Progenitor cell of endocrine pancreas (in vitro differentiated cells): ENCODE data around the gene PGM2. TPM values are rescaled to one million over a fixed set of nuclear protein-coding genes. Genes with fewer than 3 reads are reported as not detected.

ENCODE experiments used
- DNase-seq: peaks from one replicate; pipeline ENCODE4 v3.0.0; 2021; ENCODE audit warnings: low spot score; ENCODE audit not compliant: unreplicated experiment
- H3K27ac Mint-ChIP-seq: 2 replicates; pipeline ENCODE4 v1.8.0; 2021; ENCODE audit warnings: mild to moderate bottlenecking, moderate library complexity, mixed read lengths
- H3K27me3 Mint-ChIP-seq: 2 replicates; pipeline ENCODE4 v1.8.0; 2021; ENCODE audit warnings: mixed read lengths
- H3K36me3 Mint-ChIP-seq: 2 replicates; pipeline ENCODE4 v1.8.0; 2022; ENCODE audit warnings: mixed read lengths; ENCODE audit not compliant: insufficient read depth
- H3K4me1 Mint-ChIP-seq: 2 replicates; pipeline ENCODE4 v1.8.0; 2021; ENCODE audit warnings: low read depth, mixed read lengths
- H3K4me3 Mint-ChIP-seq: 2 replicates; pipeline ENCODE4 v1.8.0; 2021; ENCODE audit warnings: low read depth, mild to moderate bottlenecking, moderate library complexity, mixed read lengths
- H3K9me3 Mint-ChIP-seq: 2 replicates; pipeline ENCODE4 v1.8.0; 2021; ENCODE audit warnings: low read depth, mixed read lengths
- CTCF ChIP-seq: fragments of 200-600 bp; sonication (generic); IDR thresholded peaks from one replicate; pipeline ENCODE4 v1.5.0; 2021; ENCODE audit warnings: antibody characterized with exemption, mild to moderate bottlenecking; ENCODE audit not compliant: unreplicated experiment
- total RNA-seq: library from RNA; stranded (reverse); gene quantifications from 2 replicates; pipeline ENCODE4 v1.2.1, GENCODE V29; 2021

The PGM2 gene
- total RNA-seq, 1 donor from 2014 or later, result 25.9 TPM

DNA sequence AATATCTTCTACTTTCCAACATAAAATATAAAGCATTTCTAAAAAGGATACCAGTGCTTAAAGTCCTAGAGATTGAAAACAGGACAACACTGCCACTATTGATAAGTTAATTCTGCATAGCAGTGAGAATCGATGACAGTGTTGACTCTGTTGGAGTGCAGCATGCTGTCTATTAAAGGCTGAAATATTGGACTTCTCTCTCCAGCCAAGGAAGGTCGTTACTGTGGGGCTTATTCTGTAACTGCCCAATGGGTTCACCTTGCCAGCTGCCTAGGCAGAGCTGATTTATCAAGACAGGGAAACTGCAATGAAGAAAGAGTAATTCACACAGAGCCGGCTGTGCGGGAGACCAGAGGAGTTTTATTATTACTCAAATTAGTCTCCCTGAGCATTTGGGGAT, 37.7 kb upstream of the PGM2 start:
- Mint-ChIP-seq H3K27ac (no peak overlapping the region), H3K27me3 (peaks cover 3% of the 10 kb centered on the region), H3K4me1 (peaks cover 8% of the 10 kb centered on the region), H3K9me3 (peaks cover 18% of the 10 kb centered on the region), H3K4me3 (no peak overlapping the region), H3K36me3 (peaks cover 3% of the 10 kb centered on the region)
- no peak for TF ChIP-seq CTCF
- DNase-seq, result no peak

DNA sequence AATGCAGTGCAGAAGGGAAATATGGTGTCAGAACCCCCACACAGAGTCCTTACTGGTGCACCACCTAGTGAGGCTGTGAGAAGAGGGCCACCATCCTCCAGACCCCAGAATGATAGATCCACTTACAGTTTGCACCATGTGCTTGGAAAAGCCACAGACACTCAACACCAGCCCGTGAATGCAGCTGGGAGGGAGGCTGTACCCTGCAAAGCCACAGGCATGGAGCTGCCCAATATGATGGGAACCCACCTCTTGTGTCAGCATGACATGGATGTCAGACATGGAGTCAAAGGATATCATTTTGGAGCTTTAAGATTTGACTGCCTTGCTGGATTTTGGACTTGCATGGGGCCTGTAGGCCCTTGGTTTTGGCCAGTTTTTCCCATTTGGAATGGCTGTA, 34.2 kb upstream of the PGM2 start:
- no peak overlapping the region for H3K27ac Mint-ChIP-seq
- peaks cover 3% of the 10 kb centered on the region for H3K36me3 Mint-ChIP-seq
- H3K4me1 Mint-ChIP-seq, result peaks cover 20% of the 10 kb centered on the region
- no peak overlapping the region for H3K4me3 Mint-ChIP-seq
- peaks cover 13% of the 10 kb centered on the region for H3K9me3 Mint-ChIP-seq
- no peak for TF ChIP-seq CTCF
- DNase-seq, result no peak
- H3K27me3 Mint-ChIP-seq, result no peaks in the 10 kb centered on the region

DNA sequence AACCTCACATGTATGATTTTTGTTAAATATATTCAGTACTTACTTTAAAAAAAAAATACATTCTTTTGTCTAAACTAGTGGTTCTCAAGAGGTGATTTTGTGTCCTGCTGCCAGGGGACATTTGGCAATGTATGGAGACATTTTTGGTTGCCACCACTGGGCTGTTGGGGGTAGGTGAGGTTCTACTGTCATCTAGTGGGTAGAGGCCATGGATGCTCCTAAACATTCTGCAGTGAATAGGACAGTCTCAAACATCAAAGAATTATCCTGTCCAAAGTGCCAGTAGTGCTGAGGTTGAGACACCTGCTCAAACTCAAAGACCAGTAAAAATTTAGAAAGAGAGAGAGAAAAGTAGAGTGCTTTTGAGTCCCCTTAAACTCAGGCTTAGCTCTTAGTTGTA, 32.9 kb upstream of the PGM2 start:
- DNase-seq, result no peak
- peak; percentile 25 for TF ChIP-seq CTCF
- H3K4me3 Mint-ChIP-seq, result no peak overlapping the region
- peaks cover 22% of the 10 kb centered on the region for H3K4me1 Mint-ChIP-seq
- H3K27ac Mint-ChIP-seq, result no peak overlapping the region
- H3K9me3 Mint-ChIP-seq, result peaks cover 13% of the 10 kb centered on the region
- peaks cover 3% of the 10 kb centered on the region for H3K36me3 Mint-ChIP-seq
- no peaks in the 10 kb centered on the region for H3K27me3 Mint-ChIP-seq

DNA sequence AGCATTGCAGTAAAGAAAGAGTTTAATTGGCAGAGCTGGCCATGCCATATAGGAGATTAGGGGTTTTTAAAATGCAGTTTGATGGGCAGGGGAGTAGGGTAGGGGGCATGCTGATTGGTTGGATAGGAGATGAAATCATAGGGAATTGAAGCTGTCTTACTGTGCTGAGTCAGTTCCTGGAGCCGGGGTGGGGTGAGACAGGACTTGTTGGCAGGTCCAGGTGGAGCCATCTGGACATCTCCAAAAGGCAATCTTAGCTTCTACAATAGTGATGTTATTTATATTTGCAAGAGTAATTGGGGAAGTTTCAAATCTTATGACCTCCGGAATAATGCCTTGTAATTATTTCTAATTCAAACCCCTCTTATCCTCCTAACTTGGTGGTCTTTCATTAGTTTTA, 32.4 kb upstream of the PGM2 start:
- DNase-seq, result no peak
- TF ChIP-seq CTCF, result no peak
- Mint-ChIP-seq H3K27ac (no peak overlapping the region), H3K4me3 (no peak overlapping the region), H3K9me3 (peaks cover 13% of the 10 kb centered on the region), H3K27me3 (no peaks in the 10 kb centered on the region), H3K4me1 (peaks cover 17% of the 10 kb centered on the region), H3K36me3 (peaks cover 3% of the 10 kb centered on the region)

DNA sequence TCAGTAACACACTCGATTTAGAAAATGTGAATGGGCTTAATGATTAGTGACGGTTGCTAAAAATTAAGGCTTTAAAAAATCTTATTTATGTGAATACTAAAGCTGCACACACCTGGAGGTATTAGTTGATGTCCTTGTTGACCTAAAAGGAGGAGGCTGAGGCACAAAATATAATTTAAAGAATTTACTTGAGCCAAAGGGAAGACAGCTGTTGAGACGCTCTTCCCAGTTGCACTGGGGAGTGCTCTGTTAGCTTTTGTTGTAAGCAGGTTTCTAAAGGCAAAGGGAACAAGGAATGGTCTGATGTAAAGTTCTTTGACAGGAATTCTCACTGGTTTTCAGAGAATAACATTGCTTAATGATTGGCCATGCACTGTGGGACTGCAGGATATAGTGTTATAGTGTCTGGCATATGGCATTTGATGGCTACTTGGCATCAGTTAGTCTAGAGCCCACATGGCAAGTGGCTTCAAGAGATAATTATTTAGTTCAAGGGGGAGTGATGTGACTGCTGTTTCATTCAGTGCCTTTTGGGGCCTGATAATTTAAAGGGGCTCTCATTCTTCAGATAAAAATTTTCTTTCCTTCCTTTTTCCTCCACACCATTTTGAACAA, 30.8 kb upstream of the PGM2 start:
- Mint-ChIP-seq H3K9me3 (peaks cover 13% of the 10 kb centered on the region), H3K27ac (no peak overlapping the region), H3K27me3 (no peaks in the 10 kb centered on the region), H3K36me3 (peaks cover 3% of the 10 kb centered on the region), H3K4me1 (peaks cover 20% of the 10 kb centered on the region), H3K4me3 (no peak overlapping the region)
- TF ChIP-seq CTCF, result no peak
- DNase-seq, result no peak
